HepG2 (cell line): ENCODE data around the gene ARID5B. TPM values are rescaled to one million over a fixed set of nuclear protein-coding genes. Genes with fewer than 3 reads are reported as not detected.

Experiments used
- ATAC-seq: fragments of 200-7000 bp; cut with Tn5 transposase; 3 replicates; pipeline ENCODE4 v1.9.1; 2020; ENCODE audit warnings: mild to moderate bottlenecking, moderate library complexity
- BruUV-seq: library from RNA; stranded (reverse); fragments of 400-500 nt; replicated peaks from 2 replicates; lab custom pipeline; 2021; lab: Mats Ljungman, UMichigan
- CTCF ChIA-PET: fragments of 300-600 bp; formaldehyde crosslinking; extraction: SDS; loops from one replicate; lab custom pipeline; 2021; ENCODE audit warnings: low total read pairs, inconsistent platforms, low intra/inter-chr PET ratio; lab: Yijun Ruan, JAX
- POLR2A ChIA-PET: fragments of 350-600 bp; sonication (Branson Sonifier 250); formaldehyde crosslinking; loops from one replicate; lab custom pipeline; 2020; ENCODE audit warnings: antibody characterized with exemption, inconsistent platforms; lab: Yijun Ruan, JAX
- DNase-seq: peaks from one replicate; pipeline ENCODE4 v3.0.0-alpha.2; 2015; ENCODE audit warnings: low spot score
- FAIRE-seq: peaks from 3 replicates; lab custom pipeline; 2011; peaks lifted over from hg19 to GRCh38; lab: Jason Lieb, UNC
- H2AFZ ChIP-seq: one replicate; pipeline ENCODE4 v1.6.1; 2011; ENCODE audit warnings: low read length, inconsistent platforms
- H3K27ac ChIP-seq: fragments of 300-600 bp; 3 replicates; pipeline ENCODE4 v1.8.0; 2011; ENCODE audit warnings: mixed run types, mild to moderate bottlenecking, mixed read lengths, low read length, inconsistent platforms; ENCODE audit not compliant: insufficient read depth; ENCODE audit errors: extremely low read length
- H3K27me3 ChIP-seq, 2 experiments: fragments of 200-600 bp in 1 of 2; 2 replicates in 1 of 2; 3 replicates in 1 of 2; pipeline versions ENCODE4 v1.6.0 to v1.8.0; 2011; ENCODE audit warnings: low read length in 2 of 2, mild to moderate bottlenecking in 2 of 2, moderate library complexity in 2 of 2, inconsistent platforms in 1 of 2; ENCODE audit not compliant: insufficient read depth in 2 of 2, control insufficient read depth in 1 of 2
- H3K36me3 ChIP-seq, 2 experiments: fragments of 200-600 bp in 1 of 2; replicated peaks in 1 of 2; 2 replicates in 1 of 2; 3 replicates in 1 of 2; pipeline versions ENCODE4 v1.5.1 to v1.8.0; 2011; ENCODE audit warnings: low read length in 2 of 2, inconsistent platforms in 1 of 2; ENCODE audit not compliant: insufficient read depth in 2 of 2, control insufficient read depth in 1 of 2
- H3K4me1 ChIP-seq: 2 replicates; pipeline ENCODE4 v1.5.1; 2012; ENCODE audit warnings: low read length, inconsistent platforms; ENCODE audit not compliant: insufficient read depth
- H3K4me2 ChIP-seq: 2 replicates; pipeline ENCODE4 v1.6.0; 2011; ENCODE audit warnings: low read depth, low read length, inconsistent platforms
- H3K4me3 ChIP-seq, 3 experiments: fragments of 200-600 bp in 1 of 3; sonication (generic), shearing (Covaris generic) in 1 of 3; replicated peaks in 1 of 3; 2 replicates each; pipeline ENCODE4 v1.5.1; 2011 to 2016; ENCODE audit warnings: low read length in 3 of 3, inconsistent platforms in 2 of 3, low read depth in 2 of 3, mild to moderate bottlenecking in 2 of 3, control low read depth in 1 of 3, mixed read lengths in 1 of 3; ENCODE audit not compliant: insufficient read depth in 1 of 3
- H3K79me2 ChIP-seq: one replicate; pipeline ENCODE4 v1.6.1; 2011; ENCODE audit warnings: low read length, inconsistent platforms; ENCODE audit not compliant: insufficient read depth
- H3K9ac ChIP-seq: 2 replicates; pipeline ENCODE4 v1.6.0; 2011; ENCODE audit warnings: mild to moderate bottlenecking, low read depth, low read length, inconsistent platforms; ENCODE audit not compliant: insufficient read depth
- H3K9me3 ChIP-seq: 2 replicates; pipeline ENCODE4 v1.5.1; 2012; ENCODE audit warnings: mild to moderate bottlenecking, low read length
- H4K20me1 ChIP-seq: 2 replicates; pipeline ENCODE4 v1.6.0; 2011; ENCODE audit warnings: inconsistent platforms, mild to moderate bottlenecking, low read length, moderate library complexity; ENCODE audit not compliant: insufficient read depth
- ARID5B ChIP-seq: IDR thresholded peaks from 2 replicates; pipeline ENCODE4 v1.4.0; 2020; ENCODE audit warnings: mild to moderate bottlenecking, missing genetic modification reagents
- CHD4 ChIP-seq: fragments of 200-600 bp; sonication (generic); IDR thresholded peaks from 2 replicates; pipeline ENCODE4 v1.7.0; 2017; ENCODE audit warnings: mild to moderate bottlenecking, low read length, borderline replicate concordance
- FOXA3 ChIP-seq: IDR thresholded peaks from 2 replicates; pipeline ENCODE4 v1.6.1; 2016; ENCODE audit warnings: missing genetic modification reagents, missing compliant biosample characterization
- HNF4A ChIP-seq: sonication (generic); formaldehyde crosslinking; IDR thresholded peaks from 2 replicates; pipeline ENCODE4 v1.4.0; 2020; ENCODE audit warnings: missing genetic modification reagents
- HOMEZ ChIP-seq: IDR thresholded peaks from 2 replicates; pipeline ENCODE4 v1.6.1; 2016; ENCODE audit warnings: low read depth
- KDM4B ChIP-seq: sonication (generic); formaldehyde crosslinking; IDR thresholded peaks from 2 replicates; pipeline ENCODE4 v1.4.0; 2020; ENCODE audit warnings: missing genetic modification reagents
- MED1 ChIP-seq: sonication (generic); formaldehyde crosslinking; IDR thresholded peaks from 2 replicates; pipeline ENCODE4 v1.4.0; 2020; ENCODE audit warnings: missing genetic modification reagents
- ZBTB34 ChIP-seq: sonication (generic); formaldehyde crosslinking; IDR thresholded peaks from 2 replicates; pipeline ENCODE4 v1.8.0; 2022; ENCODE audit warnings: mild to moderate bottlenecking, missing genetic modification reagents
- ZNF235 ChIP-seq: sonication (generic); formaldehyde crosslinking; IDR thresholded peaks from 2 replicates; pipeline ENCODE4 v1.8.1; 2023; ENCODE audit warnings: mild to moderate bottlenecking, missing genetic modification reagents, borderline replicate concordance
- ZNF274 ChIP-seq: sonication (generic); formaldehyde crosslinking; IDR thresholded peaks from 2 replicates; pipeline ENCODE4 v1.5.1; 2020; ENCODE audit warnings: mild to moderate bottlenecking, missing genetic modification reagents
- ZNF30 ChIP-seq: sonication (generic); formaldehyde crosslinking; IDR thresholded peaks from 2 replicates; pipeline ENCODE4 v1.5.0; 2020; ENCODE audit warnings: mild to moderate bottlenecking, missing genetic modification reagents
- ZNF850 ChIP-seq: sonication (generic); formaldehyde crosslinking; conservative IDR thresholded peaks from 2 replicates; pipeline ENCODE4 v1.9.0; 2021; ENCODE audit warnings: mild to moderate bottlenecking, missing genetic modification reagents
- WGBS: methylation state at CpG from one replicate; pipeline ENCODE4 v1.1.6; 2017; ENCODE audit warnings: low lambda C conversion rate; 5-methylcytosine and 5-hydroxymethylcytosine counted together
- in situ Hi-C: cut with HindIII; loops from 2 replicates; pipeline ENCODE4 v1.10.0; 2017; ENCODE audit warnings: low pct_unique_long_range_greater_than_20kb; ENCODE audit not compliant: extremely low pct_ligation_motif_present
- intact Hi-C: fragments of 100-400 bp; cut with micrococcal nuclease; formaldehyde crosslinking; loops from one replicate; pipeline ENCODE4 v1.10.0; 2022; ENCODE audit not compliant: unreplicated experiment
- polyA plus RNA-seq, 8 experiments: library from polyadenylated mRNA; depleted of rRNA in 3 of 8; stranded (reverse) in 7 of 8; unstranded in 1 of 8; fragments of >200 nt; fragmentation: Illumina TruSeq in 4 of 8; extraction: Trizol in 4 of 8; gene quantifications; 2 replicates each; pipeline versions ENCODE4 v1.2.1 to v1.2.3, GENCODE V29; 2011 to 2016; ENCODE audit warnings: low read depth in 4 of 8, missing spikeins in 1 of 8, mixed read lengths in 1 of 8; ENCODE audit not compliant: insufficient read depth in 1 of 8
- total RNA-seq, 5 experiments: library from RNA; depleted of rRNA; stranded (reverse); fragments of >200 nt; fragmentation: Illumina TruSeq; extraction: Trizol; gene quantifications; 2 replicates each; pipeline ENCODE4 v1.2.3, GENCODE V29; 2016; ENCODE audit warnings: low read depth in 1 of 5

The ARID5B gene
- total and polyA plus RNA-seq, 2 of the 13 experiments (the other 11 are each of a cell fraction or from before 2014, with no cell fraction given): 6.2 to 21.1 TPM

- TF ChIP-seq ARID5B (CRISPR knock-in tag) (peak; percentile 21; the same call in 1 of the 2 replicates), ZNF850 (CRISPR knock-in tag) (no peak), FOXA3 (CRISPR knock-in tag) (no peak), KDM4B (CRISPR knock-in tag) (no peak), ZNF30 (no peak), ZBTB34 (no peak)
Observed at GRCh38 chr10:61967298-61967697, 65.8 kb downstream of the ARID5B start (continued).

GRCh38 chr10:61970182-61971002 is 68.9 kb downstream of the ARID5B start:
- Histone ChIP-seq H4K20me1 (no peaks in the 10 kb centered on the region), H3K4me3 (no peak overlapping the region), H3K9ac (no peak overlapping the region), H2AFZ (no peak overlapping the region), H3K27me3 (no peaks in the 10 kb centered on the region), H3K27ac (no peak overlapping the region)
- ATAC-seq (no peak), FAIRE-seq (no peak), DNase-seq (peak; percentile 25)
- WGBS: 87% methylated on average over 6 of the region's 6 CpGs
- intact Hi-C loops (no loop called here), in situ Hi-C loops (no loop called here)
- CTCF ChIA-PET: no interaction called here
- peak; percentile 29; the same call in 1 of the 2 replicates for TF ChIP-seq HOMEZ (CRISPR knock-in tag)
- peak; percentile 31; the same call in 1 of the 2 replicates for TF ChIP-seq HNF4A (CRISPR knock-in tag)
- TF ChIP-seq MED1 (CRISPR knock-in tag): 0 out of 2 replicates have a peak, but pooled peaks have one; percentile 13
- TF ChIP-seq ZNF274 (CRISPR knock-in tag): no peak
- 0 out of 2 replicates have a peak, but pooled peaks have one; percentile 20 for TF ChIP-seq CHD4
- TF ChIP-seq ZNF235 (CRISPR knock-in tag): no peak
- TF ChIP-seq, all 625 proteins: peak for 4
- BruUV-seq: no TSS peak
- Histone ChIP-seq H3K36me3 (peaks cover 0 to 5% of the 10 kb centered on the region in 2 experiments; a peak in 3 of 5 replicates), H3K4me2 (no peak overlapping the region), H3K79me2 (peaks cover 13% of the 10 kb centered on the region), H3K9me3 (no peaks in the 10 kb centered on the region), H3K4me1 (peaks cover 73% of the 10 kb centered on the region)
- POLR2A ChIA-PET: no interaction called here
